SHP77 treated with DMSO at 0.1 percent for 48 hours (cell line): ENCODE results near the gene CENPX.
"Not testable (repeated sequence)": the region's sequence is repeated elsewhere in the genome, so short reads cannot be mapped to it uniquely, and the experiment has no call there.

Experiments
- DNase-seq: peaks from one replicate; lab custom pipeline; 2025; lab: John Stamatoyannopoulos, UW

Gene CENPX

GRCh38 chr17:81998212-81998611 is 24.5 kb downstream of the CENPX start:
- DNase-seq: no peak

GRCh38 chr17:81996757-81997441 is 25.8 kb downstream of the CENPX start:
- DNase-seq: no peak

GRCh38 chr17:81996232-81996756 is 26.4 kb downstream of the CENPX start:
- no peak for DNase-seq

GRCh38 chr17:81995463-81996231 is 27.0 kb downstream of the CENPX start:
- no peak for DNase-seq

GRCh38 chr17:81994593-81995462 is 27.9 kb downstream of the CENPX start:
- DNase-seq: no peak

GRCh38 chr17:81993729-81994592 is 28.7 kb downstream of the CENPX start:
- DNase-seq: no peak

GRCh38 chr17:81992306-81993102 is 30.2 kb downstream of the CENPX start:
- no peak for DNase-seq

GRCh38 chr17:81991684-81992305 is 30.9 kb downstream of the CENPX start:
- DNase-seq: peak; percentile 89

- DNase-seq: no peak
These were observed 31.6 kb downstream of the CENPX start for GRCh38 chr17:81990836-81991683.

GRCh38 chr17:81987161-81987770 is 35.4 kb downstream of the CENPX start:
- DNase-seq: no peak

GRCh38 chr17:81986606-81987005 is 36.1 kb downstream of the CENPX start:
- no peak for DNase-seq

GRCh38 chr17:81984773-81985410 is 37.8 kb downstream of the CENPX start:
- no peak for DNase-seq

GRCh38 chr17:81983639-81984373 is 38.9 kb downstream of the CENPX start:
- DNase-seq: no peak

- no peak for DNase-seq
These were observed 39.6 kb downstream of the CENPX start for GRCh38 chr17:81983011-81983638.

GRCh38 chr17:81981511-81981910 is 41.2 kb downstream of the CENPX start:
- DNase-seq: not testable (repeated sequence)

- no peak for DNase-seq
These were observed 41.9 kb downstream of the CENPX start for GRCh38 chr17:81980707-81981343.
